Measurements from ENCODE around the gene SORCS2.

DNA sequence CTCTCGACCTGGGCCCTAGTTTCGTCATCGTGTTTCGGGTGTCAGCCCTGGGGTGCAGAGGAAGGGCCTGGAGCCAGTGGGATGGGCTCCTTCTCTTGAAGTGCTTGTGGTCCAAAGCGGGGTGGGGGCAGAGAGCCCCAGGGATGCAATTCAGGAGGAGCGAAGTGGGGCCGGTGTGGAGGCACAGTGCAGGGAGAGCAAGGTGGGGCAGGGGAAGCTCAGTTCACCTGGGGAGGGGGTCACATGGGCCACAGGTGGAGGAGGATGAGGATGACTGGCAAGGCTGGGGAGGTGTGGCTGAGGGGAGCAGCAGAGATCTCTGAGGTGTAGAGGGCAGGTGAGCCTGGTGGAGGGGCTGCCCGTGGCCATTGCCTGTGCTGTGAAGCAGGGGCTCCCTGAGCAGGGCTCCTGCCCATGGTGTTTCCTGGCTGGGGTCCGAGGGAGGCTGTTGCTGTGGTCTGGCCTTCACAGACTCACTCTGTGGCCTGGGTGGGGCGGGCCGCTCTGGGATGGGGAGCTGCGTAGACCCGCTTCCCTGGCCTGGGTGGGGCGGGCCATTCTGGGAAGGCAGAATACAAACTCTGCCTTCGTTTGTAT is 6.9 kb downstream of the SORCS2 start:
- TF ChIP-seq, protein P1, sequence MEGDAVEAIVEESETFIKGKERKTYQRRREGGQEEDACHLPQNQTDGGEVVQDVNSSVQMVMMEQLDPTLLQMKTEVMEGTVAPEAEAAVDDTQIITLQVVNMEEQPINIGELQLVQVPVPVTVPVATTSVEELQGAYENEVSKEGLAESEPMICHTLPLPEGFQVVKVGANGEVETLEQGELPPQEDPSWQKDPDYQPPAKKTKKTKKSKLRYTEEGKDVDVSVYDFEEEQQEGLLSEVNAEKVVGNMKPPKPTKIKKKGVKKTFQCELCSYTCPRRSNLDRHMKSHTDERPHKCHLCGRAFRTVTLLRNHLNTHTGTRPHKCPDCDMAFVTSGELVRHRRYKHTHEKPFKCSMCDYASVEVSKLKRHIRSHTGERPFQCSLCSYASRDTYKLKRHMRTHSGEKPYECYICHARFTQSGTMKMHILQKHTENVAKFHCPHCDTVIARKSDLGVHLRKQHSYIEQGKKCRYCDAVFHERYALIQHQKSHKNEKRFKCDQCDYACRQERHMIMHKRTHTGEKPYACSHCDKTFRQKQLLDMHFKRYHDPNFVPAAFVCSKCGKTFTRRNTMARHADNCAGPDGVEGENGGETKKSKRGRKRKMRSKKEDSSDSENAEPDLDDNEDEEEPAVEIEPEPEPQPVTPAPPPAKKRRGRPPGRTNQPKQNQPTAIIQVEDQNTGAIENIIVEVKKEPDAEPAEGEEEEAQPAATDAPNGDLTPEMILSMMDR (IDR thresholded peaks at IDR 0.05; ENCODE audit: poor library complexity, severe bottlenecking), result no peak
- TF ChIP-seq EZH2 (IDR thresholded peaks at IDR 0.05; ENCODE audit: borderline replicate concordance, insufficient read depth, low read length, poor library complexity, severe bottlenecking), result no peak
- no peak for TF ChIP-seq POLR2AphosphoS5 (IDR thresholded peaks at IDR 0.05)
- TF ChIP-seq EP300 (conservative IDR thresholded peaks at IDR 0.05; ENCODE audit: poor library complexity, severe bottlenecking), result no peak
- TF ChIP-seq RAD21 (conservative IDR thresholded peaks at IDR 0.05), result no peak
- TF ChIP-seq, protein P2, sequence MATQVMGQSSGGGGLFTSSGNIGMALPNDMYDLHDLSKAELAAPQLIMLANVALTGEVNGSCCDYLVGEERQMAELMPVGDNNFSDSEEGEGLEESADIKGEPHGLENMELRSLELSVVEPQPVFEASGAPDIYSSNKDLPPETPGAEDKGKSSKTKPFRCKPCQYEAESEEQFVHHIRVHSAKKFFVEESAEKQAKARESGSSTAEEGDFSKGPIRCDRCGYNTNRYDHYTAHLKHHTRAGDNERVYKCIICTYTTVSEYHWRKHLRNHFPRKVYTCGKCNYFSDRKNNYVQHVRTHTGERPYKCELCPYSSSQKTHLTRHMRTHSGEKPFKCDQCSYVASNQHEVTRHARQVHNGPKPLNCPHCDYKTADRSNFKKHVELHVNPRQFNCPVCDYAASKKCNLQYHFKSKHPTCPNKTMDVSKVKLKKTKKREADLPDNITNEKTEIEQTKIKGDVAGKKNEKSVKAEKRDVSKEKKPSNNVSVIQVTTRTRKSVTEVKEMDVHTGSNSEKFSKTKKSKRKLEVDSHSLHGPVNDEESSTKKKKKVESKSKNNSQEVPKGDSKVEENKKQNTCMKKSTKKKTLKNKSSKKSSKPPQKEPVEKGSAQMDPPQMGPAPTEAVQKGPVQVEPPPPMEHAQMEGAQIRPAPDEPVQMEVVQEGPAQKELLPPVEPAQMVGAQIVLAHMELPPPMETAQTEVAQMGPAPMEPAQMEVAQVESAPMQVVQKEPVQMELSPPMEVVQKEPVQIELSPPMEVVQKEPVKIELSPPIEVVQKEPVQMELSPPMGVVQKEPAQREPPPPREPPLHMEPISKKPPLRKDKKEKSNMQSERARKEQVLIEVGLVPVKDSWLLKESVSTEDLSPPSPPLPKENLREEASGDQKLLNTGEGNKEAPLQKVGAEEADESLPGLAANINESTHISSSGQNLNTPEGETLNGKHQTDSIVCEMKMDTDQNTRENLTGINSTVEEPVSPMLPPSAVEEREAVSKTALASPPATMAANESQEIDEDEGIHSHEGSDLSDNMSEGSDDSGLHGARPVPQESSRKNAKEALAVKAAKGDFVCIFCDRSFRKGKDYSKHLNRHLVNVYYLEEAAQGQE (IDR thresholded peaks at IDR 0.05; ENCODE audit: borderline replicate concordance), result no peak
- no peak for TF ChIP-seq MXI1 (conservative IDR thresholded peaks at IDR 0.05; ENCODE audit: poor library complexity, severe bottlenecking)

Measured in neural cell (in vitro differentiated cells).